HG02870 (cell line): Measurements from ENCODE around the gene KERA.
"Not testable (repeated sequence)": the region's sequence is repeated elsewhere in the genome, so short reads cannot be mapped to it uniquely, and the experiment has no call there.

Experiments used
- ATAC-seq: cut with Tn5 transposase; IDR thresholded peaks from one replicate; pipeline ENCODE4 v1.9.1; 2021; ENCODE audit warnings: mild to moderate bottlenecking, moderate library complexity; ENCODE audit not compliant: unreplicated experiment

KERA gene, protein sequence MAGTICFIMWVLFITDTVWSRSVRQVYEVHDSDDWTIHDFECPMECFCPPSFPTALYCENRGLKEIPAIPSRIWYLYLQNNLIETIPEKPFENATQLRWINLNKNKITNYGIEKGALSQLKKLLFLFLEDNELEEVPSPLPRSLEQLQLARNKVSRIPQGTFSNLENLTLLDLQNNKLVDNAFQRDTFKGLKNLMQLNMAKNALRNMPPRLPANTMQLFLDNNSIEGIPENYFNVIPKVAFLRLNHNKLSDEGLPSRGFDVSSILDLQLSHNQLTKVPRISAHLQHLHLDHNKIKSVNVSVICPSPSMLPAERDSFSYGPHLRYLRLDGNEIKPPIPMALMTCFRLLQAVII

DNA sequence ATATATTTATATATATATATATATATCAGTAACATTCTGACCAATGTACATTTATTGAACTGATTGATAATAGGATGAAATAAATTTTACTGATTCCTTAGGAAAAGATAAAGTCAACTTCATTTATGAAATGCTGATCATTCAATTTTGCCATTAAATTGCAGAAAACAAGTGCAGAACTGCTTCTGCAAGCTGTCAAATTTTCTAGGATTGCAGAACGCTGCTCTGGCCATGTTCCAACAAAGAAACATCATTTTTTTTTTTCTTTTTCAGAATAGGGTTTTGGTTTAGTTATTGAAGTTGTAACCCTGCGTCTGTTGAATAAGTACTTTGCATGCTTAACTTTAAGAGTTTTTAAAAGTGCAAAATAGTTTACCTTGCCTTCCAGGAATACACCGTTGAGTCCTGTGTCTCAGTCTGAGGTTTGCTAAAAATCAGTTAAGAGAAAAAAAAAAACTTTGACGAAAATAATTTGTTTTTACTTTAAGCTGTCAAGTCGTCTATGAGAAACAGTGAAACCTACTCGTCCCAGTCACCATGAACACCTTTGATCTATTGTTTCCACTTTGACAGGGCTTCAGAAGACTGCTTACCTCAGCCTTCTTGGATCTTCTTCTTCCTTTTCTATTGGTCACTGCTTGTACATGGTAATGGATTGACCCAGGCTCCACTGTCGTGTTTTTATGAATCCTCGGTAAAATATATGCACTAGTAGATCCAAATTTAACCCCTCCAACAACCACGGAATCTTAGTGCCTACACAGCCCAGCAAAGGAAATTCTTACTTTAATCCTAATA, at the start of gene KERA:
TSS of gene KERA (minus strand) at position 657 of the 798 bp plus-strand sequence. CDS start 1,743 bp downstream, outside the sequence.
- no peak for ATAC-seq

DNA sequence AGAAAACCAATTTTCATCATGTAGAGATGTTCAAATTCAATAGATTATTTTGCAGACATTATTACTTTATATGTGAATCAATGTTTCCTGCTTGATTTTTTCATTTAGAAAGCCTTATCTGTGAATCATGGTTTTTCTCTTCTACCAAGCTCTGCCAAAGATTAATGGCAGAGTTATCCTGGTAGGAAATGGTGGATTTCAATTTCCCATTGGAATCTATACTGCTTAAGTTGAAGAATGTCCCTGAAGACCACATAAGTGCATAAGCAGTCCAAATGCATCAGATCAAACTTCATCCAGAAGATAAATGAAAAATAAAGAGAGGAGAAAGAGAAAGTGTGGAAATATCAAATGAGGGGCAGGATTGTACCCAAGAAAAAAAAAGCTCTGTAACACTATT, 48.5 kb upstream of the KERA start:
- no peak for ATAC-seq

DNA sequence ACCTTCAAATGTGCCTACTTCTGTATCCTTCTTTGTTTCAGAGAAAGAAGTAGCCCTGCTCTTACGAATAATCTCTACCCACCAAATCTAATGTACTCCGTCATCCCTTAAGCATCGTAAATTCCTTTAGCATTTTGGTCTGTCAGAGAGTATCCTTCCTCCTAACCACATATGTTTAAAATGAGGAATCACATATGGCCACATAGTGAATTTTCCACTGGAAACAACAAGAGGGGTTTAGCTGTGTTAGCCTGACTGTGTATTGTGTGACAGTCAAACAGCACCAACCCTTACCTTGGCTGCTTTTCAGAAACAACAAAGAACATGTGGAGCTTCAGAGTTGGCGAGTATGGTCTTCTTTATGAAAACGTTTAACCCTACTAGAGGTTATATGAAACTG, 48.0 kb upstream of the KERA start:
- ATAC-seq: no peak

DNA sequence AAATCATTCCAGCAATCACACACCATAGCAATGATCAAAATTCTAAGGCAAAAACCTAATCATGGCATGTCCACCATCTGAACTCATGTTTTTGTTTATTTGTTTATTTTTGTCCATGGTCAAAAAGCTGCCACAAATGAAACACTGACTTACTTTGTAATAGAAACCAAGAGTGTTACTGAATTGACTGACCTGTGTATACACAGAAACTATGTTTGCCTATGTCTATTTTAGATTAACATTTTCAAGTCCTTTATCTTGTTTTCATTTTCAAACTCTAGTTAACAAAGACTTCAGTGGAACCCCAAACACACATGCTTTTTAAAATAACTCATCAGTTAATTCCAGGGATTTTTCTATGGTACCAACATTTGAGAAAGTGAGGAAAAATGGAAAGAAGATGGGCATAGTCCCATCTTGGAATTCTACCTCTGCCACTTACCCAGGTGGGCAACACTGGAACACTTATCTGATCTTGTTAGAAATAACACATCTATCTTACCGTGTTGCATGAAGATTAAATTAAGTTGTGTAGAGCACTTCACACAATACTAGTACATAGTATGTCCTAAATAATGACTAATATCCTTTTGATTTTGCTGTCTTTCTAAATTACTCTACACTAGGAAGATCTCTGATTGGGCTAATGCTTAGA, 47.1 kb upstream of the KERA start:
- ATAC-seq: peak; percentile 81

DNA sequence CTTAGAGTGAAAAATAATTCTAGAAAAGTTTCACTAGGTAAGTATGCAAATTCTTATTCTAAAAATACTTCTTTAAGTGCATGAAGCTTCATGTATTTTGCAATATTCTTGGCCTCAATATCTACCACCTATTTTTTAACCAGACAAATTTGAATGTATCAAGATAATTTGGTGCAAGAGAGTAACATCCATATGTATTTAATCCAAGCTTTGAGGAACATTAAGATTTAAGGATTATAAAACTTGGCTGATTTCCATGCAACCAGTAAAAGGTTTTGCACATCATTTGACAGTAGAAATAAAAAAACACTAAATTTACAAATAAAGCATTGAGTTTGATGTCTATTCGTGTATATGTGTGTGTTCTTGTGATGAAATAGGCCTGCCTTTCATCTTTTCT, 45.8 kb upstream of the KERA start:
- ATAC-seq: no peak

DNA sequence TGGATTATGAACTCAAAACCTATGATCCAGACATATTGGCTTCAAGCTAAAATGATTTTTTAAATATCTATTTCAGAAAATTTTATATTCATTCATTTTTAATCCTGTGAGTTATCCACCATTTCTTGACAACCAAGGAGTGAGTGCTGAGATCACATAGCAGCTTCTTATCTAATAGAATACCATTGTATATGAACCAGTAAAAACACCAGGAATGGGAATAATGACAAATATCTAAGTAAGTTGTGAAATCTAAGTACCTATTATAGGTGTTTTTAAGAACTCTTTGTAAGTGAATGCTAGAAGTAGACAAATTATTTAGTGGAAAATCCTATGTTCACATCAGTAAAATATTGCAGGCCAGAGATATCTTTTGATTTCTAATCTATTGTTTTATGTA, 45.3 kb upstream of the KERA start:
- ATAC-seq: no peak

DNA sequence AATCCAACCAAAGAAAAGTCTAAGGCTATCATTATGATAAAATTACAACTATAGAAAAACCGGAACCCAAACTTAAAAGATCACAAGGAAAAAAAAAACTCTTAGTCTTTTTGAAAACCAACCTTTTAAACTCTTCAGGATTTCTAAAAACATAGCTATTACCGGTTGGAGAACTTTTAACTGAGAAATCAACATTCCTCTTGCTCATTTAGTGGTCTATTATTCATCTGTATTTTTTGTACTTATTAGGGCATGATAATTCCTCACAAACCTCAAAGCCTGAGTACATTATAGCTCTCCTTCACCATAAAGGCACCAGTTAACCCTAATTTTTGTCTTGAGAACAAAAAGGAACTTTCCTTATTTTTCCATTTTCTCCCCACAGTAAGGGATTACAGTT, 43.1 kb upstream of the KERA start:
- ATAC-seq: no peak

DNA sequence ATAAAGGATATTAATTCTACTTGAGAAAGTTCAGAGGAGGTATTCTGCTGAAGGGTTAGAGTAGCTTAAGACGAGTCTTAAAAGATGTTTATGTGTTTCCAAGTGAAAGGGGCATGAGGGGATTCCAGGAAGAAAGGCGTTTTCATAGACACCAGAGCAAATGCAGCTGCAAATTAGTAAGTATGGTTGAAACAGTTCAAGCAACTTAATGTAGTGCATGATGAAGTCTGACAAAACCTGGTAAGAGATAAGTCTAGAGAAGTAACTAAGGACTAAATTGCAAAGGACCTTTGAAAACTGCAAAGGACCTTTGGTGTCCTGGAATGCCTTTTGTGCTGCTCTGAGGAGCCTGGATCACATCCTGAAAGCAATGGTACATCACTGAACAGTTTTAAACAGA, 42.0 kb upstream of the KERA start:
- no peak for ATAC-seq

DNA sequence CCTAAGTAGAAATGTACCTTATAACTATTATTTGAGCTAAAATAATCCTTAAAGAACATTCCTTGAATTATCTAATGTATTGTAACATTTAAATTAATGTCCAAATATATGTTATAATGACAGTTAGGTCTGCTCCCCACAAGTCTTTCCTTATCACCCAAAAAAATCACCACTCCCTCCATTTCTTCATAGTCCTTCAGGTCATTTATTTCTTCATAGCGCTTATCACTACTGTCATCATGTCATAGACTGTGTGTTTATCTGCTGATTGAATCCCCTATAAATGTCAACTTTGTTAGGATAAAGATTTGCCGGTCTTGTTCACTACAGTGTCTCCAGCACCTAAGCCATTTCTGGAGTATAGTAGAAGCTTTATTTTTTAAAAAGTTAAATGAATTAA, 41.5 kb upstream of the KERA start:
- ATAC-seq: no peak

DNA sequence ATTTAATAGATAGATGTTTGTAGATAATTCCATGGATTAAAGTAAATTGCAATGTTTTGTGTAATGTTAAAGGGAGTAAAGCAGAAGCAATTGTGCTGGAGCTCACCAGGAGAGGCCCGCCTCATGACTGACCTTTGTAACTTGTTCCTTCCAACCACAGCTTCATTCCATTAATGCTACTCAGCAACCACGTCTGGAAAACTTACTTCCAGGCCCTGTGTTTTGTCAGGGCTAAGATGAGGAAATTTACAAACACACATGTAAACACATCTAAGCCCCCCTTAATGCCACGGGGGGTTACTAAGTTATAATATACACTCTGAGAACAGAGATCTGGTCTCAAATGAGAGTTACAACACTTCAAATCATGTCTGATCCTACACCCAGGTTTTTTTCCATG, 41.1 kb upstream of the KERA start:
- ATAC-seq: no peak

DNA sequence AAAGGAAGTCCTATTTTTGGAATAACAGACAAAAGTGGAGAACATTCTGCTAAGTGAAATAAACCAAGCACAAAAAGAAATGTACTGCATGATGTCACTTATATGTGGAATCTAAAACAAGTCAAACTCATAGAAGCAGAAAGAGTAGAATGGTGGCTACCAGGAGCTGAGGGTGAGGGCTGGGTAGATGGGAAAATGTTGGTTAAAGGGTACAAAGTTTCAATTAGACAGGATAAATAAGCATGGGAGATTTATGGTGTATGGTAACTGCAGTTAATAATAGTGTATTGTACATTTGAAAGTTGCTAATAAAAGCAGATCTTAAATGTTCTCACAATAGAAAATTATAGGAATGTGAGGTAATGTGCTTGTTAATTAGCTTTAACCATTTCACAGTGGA, 40.6 kb upstream of the KERA start:
- no peak for ATAC-seq

DNA sequence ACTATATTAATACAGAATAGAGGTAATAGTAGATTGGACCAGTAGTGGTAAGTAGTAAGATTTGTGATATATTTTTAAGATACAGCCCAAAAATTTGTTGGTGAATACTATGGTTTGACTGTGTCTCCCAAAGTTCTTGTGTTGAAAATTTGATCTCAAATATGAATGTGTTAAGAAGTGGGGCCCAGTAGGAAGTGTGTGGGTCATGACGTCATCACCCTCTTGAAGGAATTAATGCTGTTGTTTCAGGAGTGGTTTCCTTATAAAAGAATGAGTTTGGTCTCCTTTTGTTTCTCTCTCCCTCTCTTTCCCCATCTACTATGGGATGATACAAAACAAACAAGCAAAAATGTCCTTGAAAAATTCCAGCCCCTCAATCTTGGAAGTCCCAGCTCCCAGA, 37.1 kb upstream of the KERA start:
- no peak for ATAC-seq

DNA sequence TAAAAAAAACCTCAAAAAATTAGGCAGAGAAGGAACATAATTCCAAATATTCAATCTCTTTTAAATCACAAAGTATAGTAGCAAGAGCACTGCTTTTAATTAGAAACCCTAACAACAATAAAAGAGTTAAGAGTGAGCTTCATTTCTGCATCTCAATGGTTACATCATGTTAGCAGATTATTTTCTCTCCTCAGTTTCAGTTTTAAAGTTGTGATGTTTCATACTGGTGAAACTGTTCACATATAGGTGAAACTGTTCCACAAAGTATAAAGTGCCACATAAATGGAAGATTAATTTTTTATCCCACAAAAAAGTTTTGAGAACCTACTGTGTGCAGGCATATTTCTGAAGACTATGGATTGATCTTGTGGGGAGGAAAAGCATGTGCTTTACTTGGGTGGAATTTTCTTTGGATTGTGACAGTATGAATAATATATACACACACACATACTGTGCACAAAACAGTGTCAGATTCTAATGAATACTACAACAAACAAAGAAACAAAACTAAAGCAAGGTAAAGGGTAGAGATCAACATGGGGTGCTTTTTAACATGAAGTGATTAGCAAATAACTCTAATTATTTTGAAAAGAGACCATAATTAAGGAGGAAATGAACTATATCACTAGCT, 36.3 kb upstream of the KERA start:
- no peak for ATAC-seq

DNA sequence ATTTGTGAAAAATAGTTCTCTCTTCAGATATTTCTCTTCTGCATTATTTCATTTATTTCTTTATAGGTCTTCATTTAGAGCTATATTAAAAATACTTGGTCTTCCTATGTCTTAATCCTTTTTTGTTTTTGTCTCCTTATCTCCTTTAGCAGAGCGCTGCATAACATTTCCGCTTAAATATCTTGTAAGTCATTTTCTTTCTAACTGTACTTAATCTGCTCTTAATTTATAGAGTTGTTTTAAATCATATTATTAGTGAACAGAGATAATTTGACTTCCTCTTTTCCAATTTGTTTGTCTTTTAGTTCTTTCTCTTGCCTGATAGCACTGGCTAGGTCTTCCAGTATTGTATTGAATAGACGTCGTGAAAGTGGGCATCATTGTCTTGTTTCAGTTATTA, 35.5 kb upstream of the KERA start:
- no peak for ATAC-seq

DNA sequence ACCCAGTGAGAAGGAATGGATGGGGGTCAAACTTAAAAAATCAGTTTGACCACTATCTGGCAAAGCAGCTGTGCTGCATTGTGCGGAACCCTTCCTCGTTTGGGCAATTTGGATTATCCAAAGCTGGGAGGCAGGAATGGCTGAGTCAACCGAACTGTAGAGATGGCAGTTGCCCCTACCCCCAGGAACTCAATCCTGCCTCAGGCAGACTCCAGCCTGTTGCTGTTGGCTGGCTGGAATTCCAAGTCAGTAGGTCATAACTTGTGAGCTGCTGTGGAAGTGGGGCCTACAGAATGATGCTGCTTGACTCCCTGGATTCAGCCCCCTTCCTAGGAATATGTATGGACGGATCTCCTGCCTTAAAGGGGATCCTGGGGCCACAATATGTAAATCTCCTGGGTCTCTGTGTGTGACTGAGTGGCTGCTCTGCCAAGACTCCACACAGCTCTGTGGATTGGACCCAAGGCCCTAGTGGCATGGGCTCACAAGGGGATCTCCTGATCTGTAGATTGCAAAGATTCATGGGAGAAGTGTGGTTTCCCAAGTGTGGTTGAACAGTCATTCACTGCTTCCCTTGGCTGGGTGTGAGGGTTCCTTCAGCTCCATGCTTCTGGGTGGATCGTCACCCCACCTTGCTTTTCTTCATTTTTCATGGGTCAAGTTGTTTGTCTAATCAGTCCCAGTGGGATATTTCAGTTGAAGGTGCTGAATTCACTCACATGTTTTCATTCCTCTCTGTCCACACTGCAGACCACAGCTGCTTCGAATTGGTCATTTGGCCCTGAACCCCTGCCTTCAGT, 34.3 kb upstream of the KERA start:
- ATAC-seq: no peak

DNA sequence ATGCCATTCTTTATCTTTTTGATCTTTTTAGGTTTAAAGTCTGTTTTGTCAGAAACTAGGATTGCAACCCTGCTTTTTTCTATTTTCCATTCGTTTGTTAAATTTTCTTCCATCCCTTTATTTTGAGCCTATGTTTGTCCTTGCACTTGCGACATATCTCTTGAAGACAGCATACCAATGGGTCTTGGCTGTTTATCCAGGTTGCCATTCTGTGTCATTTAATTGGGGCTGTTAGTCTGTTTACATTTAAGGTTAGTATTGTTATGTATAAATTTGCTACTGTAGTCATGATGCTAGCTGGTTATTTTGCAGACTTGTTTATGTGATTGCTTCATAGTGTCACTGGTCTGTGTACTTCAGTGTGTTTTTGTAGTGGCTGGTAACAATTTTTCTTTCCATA, 32.1 kb upstream of the KERA start:
- ATAC-seq: not testable (repeated sequence)

DNA sequence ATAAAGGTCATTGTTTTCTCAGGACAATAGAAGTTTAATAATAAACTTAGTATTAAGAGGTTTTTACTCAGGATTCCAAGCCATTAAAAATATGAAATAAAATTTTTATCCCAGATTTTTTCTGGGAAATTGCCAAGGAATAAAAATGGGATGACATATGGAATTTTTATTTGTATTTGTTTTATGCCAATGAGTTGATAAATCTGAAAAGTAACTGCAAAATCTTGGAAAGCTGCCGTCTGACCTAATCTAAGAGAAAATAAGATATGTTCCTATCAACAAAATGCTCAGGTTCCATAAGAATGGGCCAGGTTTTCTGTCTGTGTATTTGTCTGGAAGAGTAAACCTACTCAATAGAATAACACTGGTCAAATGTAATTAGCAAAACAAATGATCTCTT, 22.2 kb upstream of the KERA start:
- no peak for ATAC-seq

DNA sequence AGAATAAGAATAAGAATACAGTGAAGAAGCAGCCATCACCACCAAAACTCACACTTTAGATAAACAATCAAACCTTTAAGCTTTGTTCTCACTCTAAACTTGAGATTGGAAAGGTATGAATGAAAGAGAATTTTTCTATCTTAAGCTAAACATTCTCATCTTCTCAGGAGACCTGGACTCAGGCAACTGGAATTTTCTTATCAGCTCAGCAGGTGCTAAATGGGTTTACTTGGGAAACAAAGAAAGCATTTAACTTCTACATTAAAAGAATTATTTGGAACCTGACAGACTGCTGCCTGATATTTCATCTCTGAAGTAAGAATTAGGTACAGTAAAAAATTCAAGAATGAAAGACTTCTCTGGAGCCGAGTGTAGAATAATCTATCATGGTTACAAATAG, 20.7 kb upstream of the KERA start:
- no peak for ATAC-seq

DNA sequence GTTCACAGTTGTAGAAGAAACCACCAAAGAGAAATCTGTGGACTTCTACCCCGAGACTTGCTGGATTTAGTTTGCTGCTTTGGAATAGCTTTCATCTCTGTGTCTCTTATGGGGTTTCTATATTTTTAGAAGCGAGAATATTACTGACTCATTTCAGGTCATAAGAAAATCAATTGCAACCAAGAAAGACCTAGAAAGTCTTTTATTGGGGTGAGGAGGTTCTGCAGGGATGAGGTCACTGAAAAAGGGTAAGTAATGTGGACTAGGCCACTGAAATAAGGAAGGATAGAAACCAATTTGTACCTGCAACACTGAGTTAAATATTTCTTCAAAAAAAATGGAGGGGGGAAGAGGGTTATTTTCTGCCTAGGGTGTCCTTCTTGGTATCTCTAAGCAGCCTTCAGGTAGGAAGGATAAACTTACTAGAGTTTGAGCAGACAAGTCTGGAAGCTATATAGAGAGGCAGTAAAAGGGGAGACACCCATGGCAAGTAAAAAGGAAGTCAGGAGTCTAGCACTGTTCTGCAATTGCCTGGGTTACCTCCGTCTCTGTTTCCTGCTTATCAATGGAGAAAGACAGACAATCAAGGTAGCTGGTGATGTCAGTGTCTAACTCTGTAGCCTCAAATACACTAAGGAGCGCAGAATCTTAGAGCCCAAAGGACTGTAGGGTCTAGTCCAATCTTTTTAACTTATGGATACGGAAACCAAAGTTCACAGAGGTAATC, 19.6 kb upstream of the KERA start:
- ATAC-seq: peak; percentile 40

DNA sequence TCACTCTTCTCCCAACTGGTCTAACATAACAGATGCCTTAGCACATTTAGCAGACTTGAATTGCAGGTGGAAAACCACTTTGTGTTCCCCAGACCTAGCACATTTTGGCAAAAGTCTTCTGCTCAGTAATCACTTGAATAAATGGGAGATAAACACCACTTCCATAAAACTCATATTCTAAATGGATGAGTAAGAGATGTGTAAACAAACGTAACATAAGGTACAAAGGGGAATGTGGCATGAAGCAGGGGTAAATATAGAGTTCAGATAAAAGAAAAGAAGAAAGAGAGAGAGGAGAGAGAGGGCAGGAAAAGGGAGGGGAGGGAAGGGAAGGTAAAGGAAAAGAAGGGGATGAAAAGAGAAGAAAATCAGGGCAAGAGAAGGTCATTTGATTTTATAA, 17.0 kb upstream of the KERA start:
- no peak for ATAC-seq
